ENCODE data around the gene FAM83G.
"Not testable (repeated sequence)": the region's sequence is repeated elsewhere in the genome, so short reads cannot be mapped to it uniquely, and the experiment has no call there.

Gene FAM83G

DNA sequence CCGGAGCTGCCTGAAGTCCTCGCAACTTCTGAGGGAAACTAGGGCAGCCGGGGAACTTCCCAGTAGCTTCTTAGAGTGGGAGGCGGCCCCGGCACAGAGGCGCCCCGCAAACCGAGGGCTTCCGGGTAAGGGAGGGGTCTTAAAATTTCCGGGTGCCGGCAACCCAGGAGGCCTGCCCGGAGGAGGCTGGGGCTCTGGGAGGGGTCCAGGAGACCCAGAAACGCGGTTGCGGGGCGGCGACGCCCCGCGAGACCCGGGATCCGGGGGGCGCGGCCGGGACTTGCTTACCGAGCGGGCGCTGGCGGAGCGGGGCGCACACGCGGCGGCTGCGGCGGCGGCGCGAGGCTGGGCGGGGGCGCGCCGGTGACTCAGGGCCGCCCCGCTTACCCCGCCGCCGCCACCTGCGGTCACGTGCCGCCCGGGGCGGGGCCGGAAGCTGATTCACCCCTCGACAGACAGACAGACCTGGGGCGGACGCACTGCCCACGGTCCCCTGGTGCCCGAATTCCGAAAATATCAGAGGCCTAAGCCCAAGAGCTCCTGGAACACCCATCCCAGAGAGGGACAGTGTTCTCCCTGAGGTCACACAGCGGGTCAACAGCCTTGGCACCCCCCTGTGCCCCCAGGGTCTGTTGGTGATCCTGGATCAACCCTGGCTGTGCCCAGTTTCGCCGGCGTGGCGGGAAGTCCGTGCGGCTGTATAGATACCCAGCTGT is at the start of gene FAM83G:
FAM83G (minus strand) TSS at position 344 of the 716 bp plus-strand sequence. CDS start 723 bp downstream, outside the sequence.
- DNase-seq (ENCODE audit: low spot score) = peak; percentile 77

DNA sequence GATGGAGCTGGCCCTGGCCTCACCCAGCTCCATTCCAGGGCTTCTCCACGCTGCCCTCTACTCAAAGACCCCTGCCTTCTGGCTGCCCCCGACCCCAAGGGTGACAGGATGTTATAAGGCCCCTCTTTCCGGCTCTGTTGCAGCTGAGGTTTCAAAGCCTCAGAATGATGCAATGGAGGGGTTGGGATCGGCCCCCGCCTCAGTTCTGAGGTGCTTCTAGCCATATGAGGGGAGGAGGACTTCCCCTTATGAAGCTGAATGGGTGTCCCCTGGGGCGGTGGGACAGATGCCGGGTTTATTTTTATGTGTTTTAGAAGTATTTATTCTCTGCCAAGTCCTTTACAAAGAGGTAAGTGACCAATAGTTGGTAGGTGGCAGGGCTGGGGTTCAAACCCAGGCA is 44.3 kb upstream of the FAM83G start:
- DNase-seq (ENCODE audit: low spot score) = not testable (repeated sequence)

- DNase-seq (ENCODE audit: low spot score) = not testable (repeated sequence)
These were observed 42.9 kb upstream of the FAM83G start for GRCh38 chr17:19047510-19047909.

- not testable (repeated sequence) for DNase-seq (ENCODE audit: low spot score)
These were observed 42.3 kb upstream of the FAM83G start, which contains the start of gene GRAP for GRCh38 chr17:19046782-19047375. GRAP (minus strand) TSS chr17:19046957; CDS start chr17:19046926, 31 bp downstream.

DNA sequence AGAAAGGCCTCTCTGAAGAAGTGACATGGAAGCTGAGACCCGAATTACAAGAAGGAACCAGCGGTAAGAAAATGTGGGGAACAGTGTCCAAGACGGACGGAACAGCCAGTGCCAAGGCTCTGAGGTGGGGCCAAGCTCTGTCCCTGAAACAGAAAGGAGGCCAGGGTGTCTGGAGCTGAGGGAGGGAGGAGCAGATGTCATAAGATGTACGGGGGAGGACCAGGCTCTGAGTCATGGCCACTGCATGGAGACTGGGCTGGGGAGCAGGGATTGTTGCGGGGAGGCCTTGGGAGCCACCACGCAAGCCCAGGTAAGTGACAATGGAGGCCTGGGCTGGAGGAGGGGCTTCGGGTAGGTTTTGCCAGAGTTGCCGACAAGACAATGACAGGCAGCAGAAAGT is 40.1 kb upstream of the FAM83G start:
- not testable (repeated sequence) for DNase-seq (ENCODE audit: low spot score)

- DNase-seq (ENCODE audit: low spot score) = not testable (repeated sequence)
These were observed 38.5 kb upstream of the FAM83G start for GRCh38 chr17:19043032-19043431.

- not testable (repeated sequence) for DNase-seq (ENCODE audit: low spot score)
These were observed 37.8 kb upstream of the FAM83G start for GRCh38 chr17:19042369-19042768.

GRCh38 chr17:19041871-19042270 is 37.3 kb upstream of the FAM83G start:
- not testable (repeated sequence) for DNase-seq (ENCODE audit: low spot score)

GRCh38 chr17:19040350-19040749 is 35.8 kb upstream of the FAM83G start:
- not testable (repeated sequence) for DNase-seq (ENCODE audit: low spot score)

DNA sequence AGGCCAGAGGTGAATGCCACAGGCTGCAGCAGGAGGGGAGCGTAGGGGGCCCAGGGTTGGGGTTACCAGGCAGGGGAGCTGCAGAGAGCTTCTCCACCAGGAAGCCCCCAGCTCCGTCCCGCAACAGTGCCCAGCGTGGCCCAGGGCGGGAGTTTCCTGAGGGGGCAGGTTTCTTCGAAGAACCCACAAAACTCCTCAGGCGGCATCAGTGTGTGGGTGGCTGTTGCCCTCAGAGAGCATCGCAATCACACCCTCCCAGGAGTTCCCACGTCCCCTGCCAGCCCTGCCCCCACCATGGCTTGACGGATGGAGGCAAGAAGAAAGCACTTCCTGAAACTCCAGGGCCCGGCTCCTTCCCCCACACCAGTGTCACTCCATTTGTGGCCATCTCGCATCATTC is 34.2 kb upstream of the FAM83G start:
- not testable (repeated sequence) for DNase-seq (ENCODE audit: low spot score)

DNA sequence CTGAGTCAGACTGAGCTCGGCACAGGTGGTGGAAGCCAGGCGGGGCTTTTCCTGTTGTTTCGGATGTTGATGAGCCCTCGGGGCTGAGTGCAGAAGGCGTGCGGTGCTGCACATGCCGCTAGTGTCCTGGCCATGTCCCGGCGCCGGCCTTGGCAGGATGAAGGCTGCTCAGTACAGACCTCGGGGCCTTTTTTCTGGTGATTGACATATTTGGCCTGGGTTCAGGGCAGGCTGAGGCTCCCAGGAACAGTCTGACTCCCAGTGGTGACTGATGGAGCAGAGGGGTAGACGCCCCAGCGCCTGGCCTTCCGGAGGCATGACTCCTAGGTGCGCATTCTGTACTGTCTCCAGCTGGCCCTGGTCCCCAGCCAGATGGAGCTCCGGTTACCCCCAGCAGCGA is 33.4 kb upstream of the FAM83G start:
- not testable (repeated sequence) for DNase-seq (ENCODE audit: low spot score)

- DNase-seq (ENCODE audit: low spot score) = not testable (repeated sequence)
These were observed 33.0 kb upstream of the FAM83G start for GRCh38 chr17:19037547-19037946.

DNA sequence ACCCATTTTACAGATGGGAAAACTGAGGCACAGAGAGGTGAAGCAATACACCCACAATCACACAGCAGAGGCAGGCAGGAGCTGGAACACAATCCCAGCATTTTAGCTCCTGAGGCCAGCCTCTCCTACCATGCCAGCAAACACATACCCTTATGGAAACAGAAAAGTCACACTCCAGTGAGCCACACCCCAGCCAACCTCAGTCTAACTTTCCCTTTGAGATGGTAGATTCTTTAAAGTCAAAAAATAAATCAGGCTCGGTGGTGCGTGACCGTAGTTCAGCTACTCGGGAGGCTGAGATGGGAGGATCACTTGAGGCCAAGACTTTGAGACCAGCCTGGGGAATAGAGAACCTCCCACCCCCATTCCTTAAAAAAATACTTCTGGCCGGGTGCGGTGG is 31.6 kb upstream of the FAM83G start:
- DNase-seq (ENCODE audit: low spot score) = not testable (repeated sequence)

- DNase-seq (ENCODE audit: low spot score) = not testable (repeated sequence)
These were observed 27.9 kb upstream of the FAM83G start for GRCh38 chr17:19032377-19032988.

DNA sequence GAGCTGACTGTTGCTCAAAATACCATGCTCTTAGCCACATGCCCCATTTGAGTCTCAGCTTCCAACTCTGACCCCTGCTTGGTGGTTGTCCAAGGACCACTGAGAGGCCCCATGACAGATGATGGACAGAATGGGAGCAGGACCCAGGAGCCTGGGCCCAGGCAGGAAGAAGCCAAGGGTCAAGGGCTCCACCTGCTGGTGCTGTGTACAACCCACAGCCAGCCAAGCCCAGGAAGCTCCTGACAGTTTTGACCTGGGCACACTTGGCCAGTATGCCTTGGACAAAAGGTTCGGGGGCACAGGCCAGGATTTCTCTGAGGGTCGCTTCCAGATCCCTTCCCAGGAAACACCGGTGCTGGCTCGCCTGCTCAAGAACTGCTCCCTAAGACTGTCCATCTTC is 27.2 kb upstream of the FAM83G start:
- DNase-seq (ENCODE audit: low spot score) = not testable (repeated sequence)

DNA sequence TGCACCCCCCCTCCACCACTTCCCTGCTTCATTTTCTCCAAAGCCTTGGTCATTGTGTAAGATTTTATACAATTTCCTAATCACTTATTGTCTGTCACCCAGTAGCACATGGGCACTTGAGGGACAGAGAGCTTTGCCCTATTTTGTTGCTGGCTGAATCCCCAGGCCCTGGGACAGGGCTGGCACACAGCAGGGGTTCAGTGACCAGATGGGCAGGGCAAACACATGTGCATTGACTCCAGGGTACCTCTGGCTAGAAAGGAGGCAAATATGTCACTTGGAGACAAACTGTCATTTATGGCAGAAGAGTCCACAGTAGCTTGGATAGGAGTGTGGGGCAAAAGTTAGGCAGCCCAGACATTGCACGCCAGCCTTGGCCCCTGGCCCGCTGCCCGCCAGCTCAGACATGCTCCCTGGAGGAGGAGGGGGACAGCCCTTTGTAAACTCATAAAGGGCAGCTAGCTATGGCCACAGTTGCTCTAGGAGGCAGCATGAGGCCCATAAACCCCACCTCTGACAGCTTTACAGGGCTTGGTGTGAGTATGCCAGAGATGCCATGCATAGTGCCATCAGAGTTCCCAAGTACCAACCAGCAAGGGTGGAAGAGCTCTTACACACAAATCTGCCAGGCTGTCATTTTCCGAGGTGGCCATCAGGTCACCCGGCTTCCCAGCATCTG is 26.3 kb upstream of the FAM83G start:
- DNase-seq (ENCODE audit: low spot score) = not testable (repeated sequence)

- DNase-seq (ENCODE audit: low spot score) = not testable (repeated sequence)
These were observed 25.2 kb upstream of the FAM83G start for GRCh38 chr17:19029740-19030139.

- DNase-seq (ENCODE audit: low spot score) = not testable (repeated sequence)
These were observed 24.1 kb upstream of the FAM83G start for GRCh38 chr17:19028671-19029070.

DNA sequence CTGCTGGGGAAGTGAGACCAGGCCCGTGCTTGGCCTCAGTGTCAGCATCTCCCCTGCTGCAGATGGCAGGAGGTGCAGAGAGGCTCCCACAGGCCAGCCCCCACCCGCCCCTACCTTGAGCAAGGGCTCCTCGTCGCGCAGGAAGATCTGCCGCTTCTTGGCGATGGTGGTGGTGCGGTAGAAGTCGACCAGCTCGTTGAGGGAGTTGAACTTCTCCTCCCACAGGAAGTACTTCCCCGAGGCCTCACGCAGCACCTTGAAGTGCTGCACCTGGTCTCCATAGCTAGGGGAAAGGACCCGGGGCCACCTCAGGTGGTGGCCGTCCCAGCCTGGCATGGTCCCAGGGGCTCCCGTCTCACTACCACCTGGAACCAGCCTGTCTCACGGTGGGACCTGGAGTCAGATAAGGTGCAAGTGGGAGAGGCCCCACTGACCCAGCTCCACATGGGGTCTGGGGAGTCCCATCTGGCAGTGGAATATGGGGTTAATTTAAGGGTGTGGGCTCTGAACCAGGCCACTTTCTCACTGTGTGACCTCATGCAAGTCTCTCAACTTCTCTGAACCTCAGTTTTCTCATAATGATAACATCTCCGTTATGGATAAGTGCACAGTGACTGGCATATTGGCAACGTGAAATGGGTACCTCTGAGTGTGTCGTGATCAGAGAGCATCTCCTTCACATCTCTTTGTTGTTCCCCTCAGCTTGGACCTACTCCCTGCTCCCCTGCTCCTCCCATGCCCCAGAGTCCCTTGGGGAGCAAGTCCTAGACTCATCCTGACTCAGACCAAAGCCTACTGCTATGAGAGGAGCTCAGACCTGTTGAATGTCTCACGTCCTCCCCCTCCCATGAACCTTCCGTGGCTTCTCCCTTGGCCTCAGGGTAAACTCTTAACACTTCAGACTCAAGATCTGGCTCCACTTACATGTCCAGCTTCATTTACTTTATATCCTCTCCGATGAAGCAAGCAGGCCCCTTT is 19.8 kb upstream of the FAM83G start:
- DNase-seq (ENCODE audit: low spot score) = no peak

DNA sequence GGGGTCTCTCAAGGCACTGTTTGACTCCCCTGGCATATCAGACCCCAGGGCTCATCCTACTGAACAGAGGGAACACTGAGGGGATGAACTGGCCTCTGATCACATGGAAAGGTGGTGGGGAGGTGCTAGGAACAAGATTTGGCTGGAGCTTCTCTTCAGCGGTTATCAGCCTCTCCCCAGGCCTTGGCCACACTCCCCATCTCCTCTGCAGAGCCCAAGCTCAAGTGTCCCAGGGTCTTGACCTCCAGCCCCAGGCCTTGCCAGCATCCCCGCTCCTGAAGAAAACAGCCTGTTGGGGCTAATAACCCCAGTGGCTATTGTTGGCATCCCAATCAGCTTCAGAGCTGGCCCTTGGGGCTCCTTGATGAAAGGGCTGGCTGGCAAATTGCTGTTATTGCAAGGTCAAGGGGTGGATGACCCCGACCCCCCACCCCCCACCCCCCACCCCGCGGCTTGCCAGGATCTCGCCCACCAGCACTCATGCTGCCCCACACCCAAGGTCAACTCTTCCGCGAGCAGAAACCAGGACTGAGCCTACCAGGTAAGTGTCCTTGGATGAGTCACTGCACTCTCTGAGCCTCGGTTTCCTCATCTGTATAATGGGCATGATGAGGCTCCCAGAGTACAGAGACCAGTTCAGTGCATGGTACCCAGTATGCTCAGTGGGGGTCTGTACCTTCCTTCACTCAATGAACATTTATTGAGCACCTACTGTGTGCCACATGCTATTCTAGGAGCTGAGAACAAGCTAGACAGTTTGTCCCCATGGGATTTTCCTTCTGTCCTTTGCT is 18.8 kb upstream of the FAM83G start:
- no peak for DNase-seq (ENCODE audit: low spot score)

Measured in kidney capillary endothelial cell (primary cell).